GM18526 (cell line): ENCODE data around the gene ST6GALNAC5.

ENCODE experiments used
- POLR2A ChIP-seq: IDR thresholded peaks from 3 replicates; pipeline ENCODE4 v1.6.1; 2011; ENCODE audit not compliant: insufficient read length; ENCODE audit errors: extremely low read depth

ST6GALNAC5 gene

DNA sequence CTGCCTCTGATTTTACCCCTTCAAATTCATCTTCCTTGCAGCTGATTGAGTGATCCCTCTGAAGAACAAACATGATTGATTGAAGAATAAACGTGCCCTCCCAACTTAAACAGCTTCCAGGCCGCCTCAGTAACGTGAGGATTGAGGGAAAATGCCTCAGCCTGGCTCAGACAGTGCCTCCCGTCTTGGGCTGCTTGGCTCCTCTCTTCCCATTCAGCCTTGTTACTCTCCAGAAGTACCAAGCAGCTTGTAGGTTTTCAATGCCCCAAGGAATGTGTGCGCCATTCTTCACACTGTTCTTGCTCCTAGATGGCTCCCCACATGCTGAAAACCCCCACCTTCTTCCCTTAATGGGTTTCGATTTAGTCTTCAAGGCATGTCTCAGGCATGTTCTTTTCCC, 51.8 kb downstream of the ST6GALNAC5 start:
- no peak for TF ChIP-seq POLR2A

GRCh38 chr1:76921590-76921989, 54.3 kb downstream of the ST6GALNAC5 start:
- no peak for TF ChIP-seq POLR2A

DNA sequence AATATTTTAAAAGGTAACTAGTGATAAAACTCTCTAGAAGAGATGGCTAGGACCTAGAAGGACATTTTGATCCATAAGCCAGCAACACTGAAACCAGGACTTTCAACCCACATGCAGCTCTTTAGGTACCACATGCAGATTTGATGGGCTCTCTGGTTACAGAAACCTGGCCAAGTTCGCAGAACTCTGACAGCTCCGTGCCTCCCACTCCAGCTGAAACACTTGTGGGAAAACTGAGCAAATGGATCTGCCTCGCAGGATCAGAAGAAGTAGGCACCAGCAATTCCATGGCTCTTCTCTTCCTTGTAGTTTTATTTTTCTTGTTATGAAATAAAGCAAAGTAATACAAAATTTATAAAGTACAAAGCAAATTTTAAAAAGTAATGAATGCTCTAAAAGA, 58.5 kb downstream of the ST6GALNAC5 start:
- no peak for TF ChIP-seq POLR2A

GRCh38 chr1:76928522-76928921, 61.2 kb downstream of the ST6GALNAC5 start:
- no peak for TF ChIP-seq POLR2A

GRCh38 chr1:76929136-76929535, 61.9 kb downstream of the ST6GALNAC5 start:
- TF ChIP-seq POLR2A = no peak

GRCh38 chr1:76933847-76934815, 66.9 kb downstream of the ST6GALNAC5 start:
- TF ChIP-seq POLR2A = no peak

- TF ChIP-seq POLR2A = no peak
Observed at GRCh38 chr1:76938304-76938703, 71.0 kb downstream of the ST6GALNAC5 start.

- TF ChIP-seq POLR2A = no peak
Observed at GRCh38 chr1:76939050-76939816, 72.0 kb downstream of the ST6GALNAC5 start.

DNA sequence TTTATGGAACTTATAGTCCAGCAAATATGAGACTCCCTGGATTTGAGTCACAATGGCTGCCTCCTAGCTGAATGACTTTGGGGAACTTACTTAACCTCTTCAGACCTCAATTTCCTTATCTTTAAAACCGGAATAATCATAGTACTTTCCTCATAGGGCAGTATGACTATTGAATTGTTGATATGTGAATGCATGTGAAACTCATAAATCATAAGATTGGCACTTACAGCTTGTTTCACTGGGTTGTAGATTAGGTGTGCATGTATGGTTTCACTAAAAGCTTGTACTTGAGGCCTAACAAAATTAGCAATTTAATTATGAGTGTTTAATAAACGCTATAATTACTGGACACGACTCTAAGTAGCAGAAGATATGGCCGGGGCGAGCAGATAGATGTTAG, 72.5 kb downstream of the ST6GALNAC5 start:
- TF ChIP-seq POLR2A = no peak

GRCh38 chr1:76940571-76941335, 73.5 kb downstream of the ST6GALNAC5 start:
- TF ChIP-seq POLR2A = no peak

- TF ChIP-seq POLR2A = no peak
Observed at GRCh38 chr1:76942549-76942948, 75.3 kb downstream of the ST6GALNAC5 start.

- TF ChIP-seq POLR2A = no peak
Observed at GRCh38 chr1:76944942-76945341, 77.7 kb downstream of the ST6GALNAC5 start.

DNA sequence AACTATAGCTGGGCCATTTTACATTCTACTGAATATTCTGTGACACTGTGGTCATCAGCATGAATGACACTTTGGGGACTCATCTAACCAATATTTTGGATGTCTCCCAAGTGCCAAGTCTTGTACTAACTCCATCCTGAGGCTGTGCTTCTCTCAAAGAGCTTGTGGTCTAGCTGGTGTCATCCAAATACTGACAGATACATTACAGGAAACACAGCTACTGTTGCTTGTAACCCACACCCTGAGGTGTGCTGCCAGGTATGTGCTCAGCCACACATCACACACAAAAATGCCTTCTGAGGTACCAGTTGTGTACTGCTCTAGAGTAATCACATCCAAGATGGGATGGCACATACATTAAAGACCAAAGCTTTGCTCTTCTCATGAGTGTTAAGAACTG, 81.6 kb downstream of the ST6GALNAC5 start:
- TF ChIP-seq POLR2A = no peak

DNA sequence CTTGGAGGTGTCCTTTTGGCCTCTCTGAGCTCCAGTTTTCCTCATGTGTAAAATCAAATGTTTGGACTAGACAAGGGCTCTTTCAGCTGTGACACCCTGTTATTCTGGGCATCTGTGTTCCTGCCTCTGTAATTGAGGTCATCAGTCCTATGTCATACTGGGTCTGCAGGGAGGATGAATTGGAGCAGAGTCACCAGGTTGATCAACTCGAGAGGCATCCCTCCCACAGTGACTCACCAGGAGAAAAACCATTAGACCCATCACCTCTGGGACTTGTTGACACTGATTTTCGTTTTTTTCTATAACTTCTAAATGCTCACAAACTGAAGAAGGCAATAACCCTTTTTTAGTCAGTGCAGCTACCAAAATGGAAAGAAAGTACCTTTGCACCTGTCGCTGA, 82.2 kb downstream of the ST6GALNAC5 start:
- TF ChIP-seq POLR2A = no peak

DNA sequence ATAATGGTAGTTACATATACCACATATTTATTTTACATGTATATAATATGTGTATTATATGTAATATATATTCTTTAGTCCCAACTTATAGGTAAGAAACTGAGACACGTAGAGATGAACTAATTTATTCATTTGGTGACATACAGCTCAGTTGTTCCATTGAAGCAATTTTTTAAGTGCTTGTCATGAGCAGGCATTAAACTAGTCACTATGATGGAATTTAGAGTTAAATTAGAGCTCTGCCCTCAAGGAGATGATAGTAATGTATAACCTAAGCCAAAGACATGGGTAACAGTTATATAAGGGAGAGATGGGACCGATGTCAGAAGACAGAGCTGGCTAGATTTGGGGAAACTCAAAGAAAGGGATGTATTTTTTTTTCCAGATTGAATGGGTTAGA, 83.0 kb downstream of the ST6GALNAC5 start:
- TF ChIP-seq POLR2A = no peak
